Fibroblast of skin of back (primary cell): ENCODE results near the gene EXOC4.
"Not testable (repeated sequence)": the region's sequence is repeated elsewhere in the genome, so short reads cannot be mapped to it uniquely, and the experiment has no call there.

Experiments
- DNase-seq: peaks from one replicate; pipeline ENCODE4 v3.0.0-alpha.2; 2013

Gene EXOC4

DNA sequence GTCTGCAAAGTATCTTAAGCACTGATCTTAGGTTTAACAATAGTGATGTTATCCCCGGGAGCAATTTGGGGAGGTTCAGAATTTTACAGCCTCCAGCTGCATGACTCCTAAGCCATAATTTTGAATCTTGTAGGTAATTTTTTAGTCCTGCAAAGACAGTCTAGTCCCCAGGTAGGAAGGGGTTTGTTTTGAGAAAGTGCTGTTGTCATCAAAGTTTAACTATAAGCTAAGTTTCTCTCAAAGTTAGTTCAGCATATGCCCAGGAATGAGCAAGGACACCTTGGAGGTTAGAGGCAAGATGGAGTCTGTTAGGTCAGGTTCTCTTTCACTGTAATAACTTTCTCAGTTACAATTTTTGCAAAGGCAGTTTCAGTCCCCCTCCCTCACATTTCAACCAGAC lies 795.3 kb downstream of the EXOC4 start:
- DNase-seq, result no peak

- DNase-seq, result no peak
These were observed 798.1 kb downstream of the EXOC4 start for GRCh38 chr7:134051020-134051419.

GRCh38 chr7:134056816-134057215 lies 803.9 kb downstream of the EXOC4 start:
- DNase-seq, result no peak

DNA sequence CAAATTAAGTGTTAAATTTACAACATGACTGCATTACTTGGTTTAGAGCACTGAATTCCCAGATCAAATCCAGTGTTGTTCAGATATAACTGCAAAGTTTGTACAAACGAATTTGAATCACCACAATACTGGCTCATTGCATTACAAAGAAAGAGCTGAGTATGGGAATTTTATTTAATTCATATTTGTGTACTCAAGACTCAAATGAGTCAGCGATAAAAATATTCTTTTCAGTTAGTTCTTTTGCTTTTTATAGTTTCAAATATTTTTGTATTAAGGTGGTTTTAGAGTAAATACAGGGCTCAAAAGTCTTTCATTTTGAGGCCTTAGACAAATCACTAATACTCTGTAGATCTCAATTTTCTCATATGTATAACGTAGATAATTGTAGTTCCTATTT lies 805.6 kb downstream of the EXOC4 start:
- DNase-seq, result no peak

DNA sequence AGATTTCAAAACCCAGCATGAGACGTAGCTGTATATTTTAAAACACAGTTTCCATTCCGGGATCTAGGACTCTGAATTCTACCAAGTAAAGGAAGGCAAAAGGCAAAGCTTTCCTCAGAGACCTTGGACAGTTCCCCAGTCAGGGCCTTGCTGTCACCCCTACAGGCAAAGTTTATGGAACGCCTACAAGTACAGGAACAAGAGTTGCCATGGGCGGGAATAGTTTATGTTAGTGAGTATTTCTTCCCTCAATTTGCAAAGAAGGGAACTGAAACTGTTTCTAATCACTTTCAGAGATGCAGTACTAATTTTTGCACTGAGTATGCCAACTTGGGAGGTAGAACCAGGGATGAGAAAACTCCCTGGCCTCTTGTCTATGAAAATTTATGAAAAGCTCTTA lies 806.1 kb downstream of the EXOC4 start:
- DNase-seq, result peak; percentile 8

DNA sequence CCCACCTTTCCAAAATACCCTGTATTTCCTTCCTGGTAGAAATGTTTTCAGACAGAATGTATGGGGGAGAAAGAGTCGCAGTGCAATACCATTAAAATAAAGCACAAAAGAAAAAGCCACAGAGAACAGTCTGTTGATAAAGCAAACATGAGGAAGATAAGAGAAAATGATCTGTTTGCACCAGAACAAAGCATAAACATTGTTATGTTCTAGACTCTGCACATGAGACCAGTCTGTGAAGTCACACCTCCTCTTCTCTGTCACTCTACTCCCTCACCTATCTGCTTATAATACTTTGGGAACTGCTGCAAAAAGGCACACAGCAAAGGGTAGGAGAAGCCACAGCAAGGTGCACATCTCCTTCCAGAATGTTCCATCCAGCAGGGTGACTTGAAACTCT lies 807.0 kb downstream of the EXOC4 start:
- no peak for DNase-seq

GRCh38 chr7:134060874-134061273 lies 808.0 kb downstream of the EXOC4 start:
- no peak for DNase-seq

DNA sequence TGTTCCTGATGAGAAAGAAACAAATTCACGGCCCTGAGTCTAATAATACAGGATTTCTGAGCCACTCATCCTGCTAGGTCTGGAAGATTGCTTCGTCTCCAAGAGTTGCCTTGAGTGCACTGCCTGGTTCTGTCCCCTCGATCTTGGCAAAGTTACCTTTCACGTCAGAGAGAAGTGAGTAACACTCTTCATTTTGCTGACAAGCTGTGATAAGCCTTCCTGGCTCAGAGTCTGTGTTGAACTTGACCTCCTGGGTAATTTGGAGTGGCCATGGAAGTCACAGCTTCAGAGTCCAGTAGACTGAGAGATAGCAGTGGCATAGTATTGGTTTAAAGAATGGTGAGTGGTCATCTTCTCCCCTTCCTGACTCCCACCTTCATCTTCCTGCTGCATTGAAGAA lies 809.6 kb downstream of the EXOC4 start:
- no peak for DNase-seq

DNA sequence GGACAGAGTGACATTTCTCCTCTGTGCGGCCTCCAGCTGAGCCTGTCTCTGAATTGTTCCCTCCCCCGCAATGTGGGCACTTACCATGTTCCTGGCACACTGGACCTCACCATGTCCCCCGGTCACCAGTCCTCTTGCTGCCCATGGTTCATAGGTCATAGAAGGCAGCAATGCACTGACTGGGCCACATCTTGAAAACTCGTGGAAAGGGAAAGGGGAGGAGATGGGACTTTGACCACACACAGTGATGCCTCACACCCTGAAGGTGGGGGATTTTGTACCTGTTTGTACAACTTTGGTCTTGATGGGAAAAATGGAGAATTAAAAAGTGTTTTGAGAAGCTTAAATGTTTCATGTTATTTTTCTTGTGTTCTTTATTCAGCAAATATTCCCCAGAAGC lies 812.5 kb downstream of the EXOC4 start:
- DNase-seq, result no peak

- no peak for DNase-seq
These were observed 814.3 kb downstream of the EXOC4 start for GRCh38 chr7:134067164-134067563.

GRCh38 chr7:134068670-134069069 lies 815.8 kb downstream of the EXOC4 start:
- no peak for DNase-seq

- no peak for DNase-seq
These were observed 816.3 kb downstream of the EXOC4 start for GRCh38 chr7:134069187-134069586.

DNA sequence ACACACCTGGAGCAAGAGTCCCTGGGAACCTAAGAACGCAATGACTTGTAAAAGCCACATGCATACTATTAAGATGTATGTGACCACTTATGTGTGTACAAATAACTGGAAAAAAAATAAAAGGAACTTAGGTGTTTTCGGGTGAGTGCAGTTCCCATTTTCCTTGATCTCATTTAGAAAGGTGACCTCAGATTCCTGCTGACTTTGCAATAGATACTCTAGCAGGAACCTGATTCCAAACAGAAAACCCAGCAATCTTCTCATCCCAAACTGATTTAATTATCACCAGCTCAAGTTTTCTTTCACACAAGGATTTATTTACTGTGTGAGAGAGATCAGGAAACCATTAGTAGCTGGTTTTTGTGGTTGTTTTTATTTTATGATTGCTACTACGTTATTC lies 817.8 kb downstream of the EXOC4 start:
- no peak for DNase-seq

GRCh38 chr7:134071355-134072331 lies 818.8 kb downstream of the EXOC4 start:
- no peak for DNase-seq

GRCh38 chr7:134073276-134073675 lies 820.4 kb downstream of the EXOC4 start:
- DNase-seq, result no peak

GRCh38 chr7:134075799-134076198 lies 822.9 kb downstream of the EXOC4 start:
- DNase-seq, result no peak

- not testable (repeated sequence) for DNase-seq
These were observed 824.7 kb downstream of the EXOC4 start for GRCh38 chr7:134077560-134077959.

- DNase-seq, result no peak
These were observed 826.1 kb downstream of the EXOC4 start for GRCh38 chr7:134078991-134079390.

DNA sequence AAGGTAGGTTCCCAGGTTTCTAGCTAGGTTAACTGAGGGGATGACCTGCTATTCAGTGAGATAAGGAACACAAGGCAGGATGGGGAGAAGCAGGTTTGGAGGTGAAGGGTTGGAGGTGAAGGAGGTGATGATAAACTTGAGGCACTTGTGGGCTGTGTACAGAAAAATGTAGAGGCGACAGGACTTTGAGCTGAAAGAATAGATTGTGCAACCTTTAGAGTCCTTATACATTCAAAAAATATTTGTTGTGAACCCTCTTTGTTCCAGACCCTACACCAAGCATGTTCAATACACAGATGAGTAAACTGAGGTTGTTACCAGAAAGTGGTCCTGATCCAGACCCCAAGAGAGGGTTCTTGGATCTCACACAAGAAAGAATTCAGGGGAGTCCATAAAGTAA lies 828.8 kb downstream of the EXOC4 start:
- DNase-seq, result no peak

DNA sequence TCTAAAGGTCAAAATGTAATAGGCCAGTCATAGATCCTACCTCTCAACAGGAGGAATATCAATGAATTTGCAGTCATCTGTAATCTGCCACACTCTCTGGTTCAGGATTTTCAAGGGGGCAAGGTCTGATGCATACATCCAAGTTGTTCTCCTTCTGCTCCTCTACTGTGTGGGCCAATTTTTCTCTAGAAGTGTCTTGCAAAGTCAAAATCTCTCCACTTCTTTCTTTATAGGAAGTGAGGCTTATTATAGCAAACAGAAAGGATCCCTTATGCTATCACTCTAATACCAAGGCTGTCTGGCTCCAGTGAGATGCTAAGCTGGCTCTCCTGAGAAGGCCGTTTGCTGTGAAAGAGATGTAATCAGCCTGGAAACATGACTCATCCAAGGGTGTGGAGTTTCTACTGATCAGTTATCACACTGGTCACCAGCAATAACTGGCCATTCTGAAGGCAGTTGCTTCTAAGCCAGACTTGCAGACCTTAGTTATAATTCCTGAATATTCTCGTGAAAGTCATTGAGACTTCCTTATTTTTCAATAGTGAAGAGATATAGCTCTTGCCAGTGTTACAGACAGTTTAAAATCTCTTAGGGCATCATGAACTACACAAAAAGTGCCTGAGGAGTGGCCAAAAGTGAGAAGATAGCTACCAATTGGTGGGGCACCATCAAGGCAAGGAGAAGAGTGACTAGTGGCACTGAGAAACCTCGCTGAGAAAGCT lies 831.0 kb downstream of the EXOC4 start:
- DNase-seq, result no peak

DNA sequence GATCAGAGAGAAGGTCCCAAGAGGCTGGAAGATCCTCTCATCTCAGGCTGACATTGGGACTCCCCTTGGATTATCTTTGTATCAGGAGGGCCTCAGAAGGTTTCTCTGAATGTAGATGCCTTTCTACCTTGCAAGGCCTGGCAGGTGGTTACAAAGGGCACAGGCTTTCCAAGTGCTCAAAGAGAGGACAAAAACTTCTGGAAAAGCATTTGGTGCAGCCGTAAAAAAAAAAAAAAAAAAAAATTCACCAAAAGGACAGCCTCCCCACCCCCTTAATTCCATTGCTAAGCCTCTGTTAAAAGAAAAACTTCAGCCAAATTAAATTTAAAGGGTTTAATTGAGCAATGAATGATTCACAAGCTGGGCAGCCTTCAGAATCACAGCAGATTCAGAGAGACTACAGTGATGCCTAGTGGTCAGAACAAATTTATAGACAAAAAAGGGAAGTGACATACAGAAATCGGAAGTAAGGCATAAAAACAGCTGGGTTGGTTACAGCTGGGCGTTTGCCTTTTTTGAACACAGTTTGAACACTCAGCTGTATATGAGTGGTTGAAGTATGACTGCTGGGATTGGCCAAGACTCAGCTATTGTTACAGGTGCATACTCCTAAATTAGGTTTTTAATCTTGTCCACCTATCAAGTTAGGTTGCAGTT lies 831.7 kb downstream of the EXOC4 start:
- no peak for DNase-seq

DNA sequence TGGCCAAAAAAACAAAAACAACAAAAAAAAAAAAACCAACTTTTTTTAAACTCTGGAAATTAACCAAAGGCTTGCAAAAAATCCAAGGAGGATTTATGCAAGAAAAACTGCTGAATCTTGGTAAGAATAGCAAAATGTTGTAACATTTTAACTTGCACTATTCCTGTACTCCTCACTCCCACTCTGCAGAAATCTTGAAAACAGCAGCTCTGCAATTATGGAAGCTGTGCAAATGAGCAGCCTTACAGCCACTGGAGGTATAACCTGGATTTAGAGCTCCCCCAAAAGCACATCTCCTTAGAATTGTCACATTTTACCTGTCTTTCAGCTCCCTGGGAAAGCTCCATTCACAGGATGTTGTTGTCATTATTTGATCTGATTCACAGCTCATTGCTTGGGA lies 832.4 kb downstream of the EXOC4 start:
- no peak for DNase-seq

DNA sequence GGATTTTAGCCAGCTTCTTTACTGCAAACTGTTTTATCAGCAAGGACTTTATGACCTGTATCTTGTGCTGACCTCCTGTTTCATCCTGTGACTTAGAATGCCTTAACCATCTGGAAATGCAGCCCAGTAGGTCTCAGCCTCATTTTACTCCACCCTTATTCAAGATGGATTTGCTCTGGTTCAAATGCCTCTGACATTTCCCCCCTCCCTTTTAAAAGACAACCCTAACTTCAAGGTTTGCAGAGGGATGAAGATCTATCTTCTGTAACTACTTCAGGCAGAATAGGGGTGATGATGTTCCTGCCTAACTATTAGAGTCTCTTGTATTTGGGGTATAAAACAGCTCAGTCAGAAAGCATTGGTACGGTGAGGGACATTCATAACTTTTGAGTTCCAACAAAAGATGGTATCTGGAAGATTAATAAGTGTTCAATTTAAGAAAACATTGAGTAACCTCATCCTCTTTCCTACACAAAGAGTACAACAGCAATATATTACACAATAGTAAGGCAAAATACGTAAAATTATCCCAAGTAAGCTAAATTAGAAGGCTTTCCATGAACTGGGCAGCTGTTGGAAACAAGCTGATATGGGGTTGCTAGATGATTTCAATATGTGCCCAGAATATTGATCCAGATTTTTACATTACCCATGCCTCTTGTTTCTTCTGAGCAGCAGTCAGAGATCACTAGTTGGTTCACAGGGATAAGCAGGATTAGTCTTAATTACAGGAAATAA lies 834.3 kb downstream of the EXOC4 start:
- no peak for DNase-seq
